Measurements from ENCODE around the gene OPCML. TPM values are rescaled to one million over a fixed set of nuclear protein-coding genes. Genes with fewer than 3 reads are reported as not detected.

Gene OPCML
- total RNA-seq, 1 experiment from 2014 or later: 0.58 TPM

GRCh38 chr11:132901638-132902471, 630.4 kb downstream of the OPCML start:
- no peak overlapping the region for H3K27ac ChIP-seq
- H3K36me3 ChIP-seq: no peaks in the 10 kb centered on the region
- no peaks in the 10 kb centered on the region for H3K9me3 ChIP-seq (replicated peaks)
- no peaks in the 10 kb centered on the region for H3K27me3 ChIP-seq (replicated peaks)
- no peak overlapping the region for H3K4me3 ChIP-seq
- DNase-seq (ENCODE audit: low read depth in 1 of 2, low spot score in 2 of 2): no peak
- no peaks in the 10 kb centered on the region; the same call in 1 of the 2 replicates for H3K4me1 ChIP-seq (replicated peaks)

GRCh38 chr11:132898676-132899075, 633.6 kb downstream of the OPCML start:
- H3K4me1 ChIP-seq (replicated peaks): no peaks in the 10 kb centered on the region
- no peaks in the 10 kb centered on the region for H3K36me3 ChIP-seq

GRCh38 chr11:132898021-132898420, 634.3 kb downstream of the OPCML start:
- H3K36me3 ChIP-seq: no peaks in the 10 kb centered on the region
- H3K27ac ChIP-seq: no peak overlapping the region
- no peak overlapping the region for H3K4me3 ChIP-seq
- H3K9me3 ChIP-seq (replicated peaks): no peaks in the 10 kb centered on the region
- H3K27me3 ChIP-seq (replicated peaks): no peaks in the 10 kb centered on the region
- no peak for DNase-seq (ENCODE audit: low read depth in 1 of 2, low spot score in 2 of 2)
- no peaks in the 10 kb centered on the region for H3K4me1 ChIP-seq (replicated peaks)

More at GRCh38 chr11:132898676-132899075, 633.6 kb downstream of the OPCML start:
- Histone ChIP-seq H3K27ac (no peak overlapping the region), H3K4me3 (no peak overlapping the region), H3K9me3 (replicated peaks) (no peaks in the 10 kb centered on the region), H3K27me3 (replicated peaks) (no peaks in the 10 kb centered on the region)
- DNase-seq (ENCODE audit: low read depth in 1 of 2, low spot score in 2 of 2): no peak

- Histone ChIP-seq H3K27ac (no peak overlapping the region), H3K27me3 (replicated peaks) (no peaks in the 10 kb centered on the region), H3K36me3 (no peaks in the 10 kb centered on the region), H3K4me3 (no peak overlapping the region), H3K4me1 (replicated peaks) (no peaks in the 10 kb centered on the region), H3K9me3 (replicated peaks) (no peaks in the 10 kb centered on the region)
- no peak for DNase-seq (ENCODE audit: low read depth in 1 of 2, low spot score in 2 of 2)
Measured at GRCh38 chr11:132895340-132895739, 637.0 kb downstream of the OPCML start.

GRCh38 chr11:132894606-132895005, 637.7 kb downstream of the OPCML start:
- no peak overlapping the region for H3K4me3 ChIP-seq
- no peaks in the 10 kb centered on the region for H3K36me3 ChIP-seq
- H3K9me3 ChIP-seq (replicated peaks): no peaks in the 10 kb centered on the region
- no peak overlapping the region for H3K27ac ChIP-seq
- no peak for DNase-seq (ENCODE audit: low read depth in 1 of 2, low spot score in 2 of 2)
- no peaks in the 10 kb centered on the region for H3K4me1 ChIP-seq (replicated peaks)
- no peaks in the 10 kb centered on the region for H3K27me3 ChIP-seq (replicated peaks)

GRCh38 chr11:132892876-132893275, 639.4 kb downstream of the OPCML start:
- no peak for DNase-seq (ENCODE audit: low read depth in 1 of 2, low spot score in 2 of 2)
- H3K27ac ChIP-seq: no peak overlapping the region
- no peaks in the 10 kb centered on the region for H3K4me1 ChIP-seq (replicated peaks)
- no peaks in the 10 kb centered on the region for H3K9me3 ChIP-seq (replicated peaks)
- no peaks in the 10 kb centered on the region for H3K27me3 ChIP-seq (replicated peaks)
- H3K36me3 ChIP-seq: no peaks in the 10 kb centered on the region
- no peak overlapping the region for H3K4me3 ChIP-seq

- Histone ChIP-seq H3K27ac (no peak overlapping the region), H3K36me3 (no peaks in the 10 kb centered on the region), H3K27me3 (replicated peaks) (no peaks in the 10 kb centered on the region), H3K9me3 (replicated peaks) (no peaks in the 10 kb centered on the region), H3K4me1 (replicated peaks) (no peaks in the 10 kb centered on the region), H3K4me3 (no peak overlapping the region)
- no peak for DNase-seq (ENCODE audit: low read depth in 1 of 2, low spot score in 2 of 2)
Measured at GRCh38 chr11:132888226-132888625, 644.1 kb downstream of the OPCML start.

- Histone ChIP-seq H3K9me3 (replicated peaks) (no peaks in the 10 kb centered on the region), H3K27ac (no peak overlapping the region), H3K36me3 (no peaks in the 10 kb centered on the region), H3K4me3 (no peak overlapping the region), H3K4me1 (replicated peaks) (no peaks in the 10 kb centered on the region), H3K27me3 (replicated peaks) (no peaks in the 10 kb centered on the region)
- no peak for DNase-seq (ENCODE audit: low read depth in 1 of 2, low spot score in 2 of 2)
Measured at GRCh38 chr11:132886335-132886734, 646.0 kb downstream of the OPCML start.

GRCh38 chr11:132883241-132883640, 649.1 kb downstream of the OPCML start:
- H3K27me3 ChIP-seq (replicated peaks): no peaks in the 10 kb centered on the region
- H3K9me3 ChIP-seq (replicated peaks): no peaks in the 10 kb centered on the region
- no peaks in the 10 kb centered on the region for H3K4me1 ChIP-seq (replicated peaks)
- no peak for DNase-seq (ENCODE audit: low read depth in 1 of 2, low spot score in 2 of 2)
- H3K27ac ChIP-seq: no peak overlapping the region
- H3K4me3 ChIP-seq: no peak overlapping the region
- H3K36me3 ChIP-seq: no peaks in the 10 kb centered on the region

- no peaks in the 10 kb centered on the region for H3K4me1 ChIP-seq (replicated peaks)
- no peak overlapping the region for H3K4me3 ChIP-seq
- no peaks in the 10 kb centered on the region for H3K27me3 ChIP-seq (replicated peaks)
- H3K9me3 ChIP-seq (replicated peaks): no peaks in the 10 kb centered on the region
- H3K27ac ChIP-seq: no peak overlapping the region
- no peak for DNase-seq (ENCODE audit: low read depth in 1 of 2, low spot score in 2 of 2)
- H3K36me3 ChIP-seq: no peaks in the 10 kb centered on the region
Measured at GRCh38 chr11:132881622-132882021, 650.7 kb downstream of the OPCML start.

- no peaks in the 10 kb centered on the region for H3K9me3 ChIP-seq (replicated peaks)
- no peak overlapping the region for H3K27ac ChIP-seq
- no peaks in the 10 kb centered on the region for H3K4me1 ChIP-seq (replicated peaks)
- H3K27me3 ChIP-seq (replicated peaks): no peaks in the 10 kb centered on the region
- no peak overlapping the region for H3K4me3 ChIP-seq
- no peak for DNase-seq (ENCODE audit: low read depth in 1 of 2, low spot score in 2 of 2)
- H3K36me3 ChIP-seq: no peaks in the 10 kb centered on the region
Measured at GRCh38 chr11:132878111-132878510, 654.2 kb downstream of the OPCML start.

GRCh38 chr11:132876705-132877104, 655.6 kb downstream of the OPCML start:
- no peaks in the 10 kb centered on the region for H3K27me3 ChIP-seq (replicated peaks)
- H3K4me3 ChIP-seq: no peak overlapping the region
- H3K36me3 ChIP-seq: no peaks in the 10 kb centered on the region
- no peaks in the 10 kb centered on the region for H3K9me3 ChIP-seq (replicated peaks)
- no peak overlapping the region for H3K27ac ChIP-seq
- H3K4me1 ChIP-seq (replicated peaks): no peaks in the 10 kb centered on the region
- DNase-seq (ENCODE audit: low read depth in 1 of 2, low spot score in 2 of 2): no peak

- no peak overlapping the region for H3K4me3 ChIP-seq
- H3K9me3 ChIP-seq (replicated peaks): no peaks in the 10 kb centered on the region
- no peaks in the 10 kb centered on the region for H3K4me1 ChIP-seq (replicated peaks)
- no peak overlapping the region for H3K27ac ChIP-seq
- no peaks in the 10 kb centered on the region for H3K36me3 ChIP-seq
- no peaks in the 10 kb centered on the region for H3K27me3 ChIP-seq (replicated peaks)
- no peak for DNase-seq (ENCODE audit: low read depth in 1 of 2, low spot score in 2 of 2)
Measured at GRCh38 chr11:132876239-132876638, 656.1 kb downstream of the OPCML start.

- DNase-seq (ENCODE audit: low read depth in 1 of 2, low spot score in 2 of 2): peak; percentile 38 to 45
- no peak overlapping the region for H3K27ac ChIP-seq
- H3K4me3 ChIP-seq: no peak overlapping the region
- no peaks in the 10 kb centered on the region for H3K4me1 ChIP-seq (replicated peaks)
- no peaks in the 10 kb centered on the region for H3K36me3 ChIP-seq
- no peaks in the 10 kb centered on the region for H3K9me3 ChIP-seq (replicated peaks)
- no peaks in the 10 kb centered on the region for H3K27me3 ChIP-seq (replicated peaks)
Measured at GRCh38 chr11:132874638-132875037, 657.7 kb downstream of the OPCML start.

- no peak overlapping the region for H3K4me3 ChIP-seq
- no peaks in the 10 kb centered on the region for H3K36me3 ChIP-seq
- DNase-seq (ENCODE audit: low read depth in 1 of 2, low spot score in 2 of 2): no peak
- H3K9me3 ChIP-seq (replicated peaks): no peaks in the 10 kb centered on the region
- no peak overlapping the region for H3K27ac ChIP-seq
- no peaks in the 10 kb centered on the region for H3K27me3 ChIP-seq (replicated peaks)
- H3K4me1 ChIP-seq (replicated peaks): no peaks in the 10 kb centered on the region
Measured at GRCh38 chr11:132873841-132874240, 658.5 kb downstream of the OPCML start.
